HG02885 (cell line): ENCODE data around the gene SNX5.
A peak's percentile ranks its signal among the peaks of the same experiment; 100 is the strongest.

Experiments
- ATAC-seq: cut with Tn5 transposase; IDR thresholded peaks from one replicate; pipeline ENCODE4 v1.9.1; 2021; ENCODE audit warnings: mild to moderate bottlenecking; ENCODE audit not compliant: unreplicated experiment, poor library complexity

SNX5 gene

DNA sequence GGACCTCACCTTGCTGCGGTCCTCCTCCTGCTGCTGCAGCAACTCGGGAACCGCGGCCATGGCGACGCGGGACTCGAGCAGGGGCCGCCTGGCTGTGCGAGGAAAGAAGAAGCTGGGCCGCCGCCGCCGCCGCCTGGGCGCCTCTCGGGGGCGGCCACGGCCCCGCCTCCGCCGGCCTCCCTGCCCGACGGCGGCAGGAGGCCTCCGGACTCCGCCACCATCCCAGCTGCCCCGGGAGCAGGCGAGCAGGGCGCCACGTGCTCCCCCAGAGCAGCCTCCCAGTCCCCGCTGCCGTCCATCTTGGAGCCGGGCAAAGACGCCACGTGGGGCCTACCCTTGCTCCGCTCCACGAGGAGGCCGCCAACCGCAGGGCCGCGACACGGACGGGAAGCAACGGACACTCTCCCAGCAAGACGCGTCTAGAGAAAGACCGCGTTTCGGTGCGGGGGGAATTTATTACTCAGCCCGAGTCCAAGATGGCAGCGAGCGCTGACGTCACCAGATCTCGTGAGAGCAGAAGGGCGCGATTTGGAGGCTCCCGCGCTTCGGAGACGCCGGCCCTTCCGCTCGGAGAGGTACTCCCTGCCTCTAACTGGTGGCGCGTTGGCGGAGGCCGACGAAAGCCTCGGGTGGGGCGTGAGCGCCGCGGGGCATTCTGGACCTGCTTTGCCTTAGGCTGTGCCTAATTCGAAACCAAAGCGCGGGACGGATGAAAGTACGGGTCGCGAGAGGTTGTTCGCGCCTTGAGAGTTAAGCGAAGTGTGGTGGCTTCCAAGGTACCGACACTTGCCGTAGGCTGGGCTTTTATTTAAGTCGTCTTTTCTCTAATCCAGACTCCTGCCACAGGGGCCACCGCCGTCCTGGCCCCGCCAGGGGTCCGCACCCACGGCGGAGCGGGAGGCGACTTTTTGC, at the start of gene SNX5, which contains the start of gene MGME1:
Gene SNX5 (minus strand): TSS at position 429 of the 912 bp plus-strand sequence. CDS start 369 bp downstream, at position 60.
Gene MGME1 (plus strand): TSS at position 653 of the 912 bp plus-strand sequence. CDS start 842 bp downstream, outside the sequence.
- ATAC-seq, result peak; percentile 74

DNA sequence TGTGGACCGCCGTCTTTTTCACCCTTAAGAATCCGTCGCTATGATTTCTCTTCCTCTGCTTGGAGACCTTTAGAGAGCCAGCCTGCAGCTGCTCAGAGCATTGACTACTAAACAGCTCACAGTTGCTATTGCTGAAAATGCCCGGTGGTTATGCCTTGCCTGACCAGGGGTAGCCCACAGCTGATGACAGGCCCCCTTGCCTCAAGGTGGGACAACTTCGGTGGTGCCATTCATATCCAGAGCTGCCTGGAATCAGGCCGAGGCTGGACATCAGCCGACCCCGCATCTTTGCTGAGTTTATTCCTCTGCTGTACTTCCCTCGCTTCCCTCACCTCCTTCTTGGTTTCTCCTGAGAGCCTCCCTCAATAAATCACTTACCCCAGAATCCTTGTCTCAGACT, 49.5 kb upstream of the SNX5 start:
- ATAC-seq, result no peak

DNA sequence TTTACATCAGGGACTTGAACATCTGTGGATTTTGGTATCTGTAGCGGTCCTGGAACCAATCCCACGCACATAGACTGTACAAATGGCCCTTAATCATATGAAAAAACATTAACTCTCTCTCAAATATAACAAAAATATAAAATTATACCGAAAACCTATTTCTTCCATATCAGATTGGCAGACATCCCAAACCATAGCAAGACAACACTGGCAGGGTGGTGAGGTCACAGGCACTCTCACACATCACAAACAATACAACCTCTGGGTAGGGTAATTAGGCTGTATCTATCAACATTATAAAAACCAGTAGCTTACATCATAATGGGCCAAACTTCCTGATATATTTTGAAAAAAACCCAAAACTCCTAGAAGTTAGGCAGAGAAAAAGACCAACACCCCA, 48.2 kb upstream of the SNX5 start:
- ATAC-seq, result no peak

DNA sequence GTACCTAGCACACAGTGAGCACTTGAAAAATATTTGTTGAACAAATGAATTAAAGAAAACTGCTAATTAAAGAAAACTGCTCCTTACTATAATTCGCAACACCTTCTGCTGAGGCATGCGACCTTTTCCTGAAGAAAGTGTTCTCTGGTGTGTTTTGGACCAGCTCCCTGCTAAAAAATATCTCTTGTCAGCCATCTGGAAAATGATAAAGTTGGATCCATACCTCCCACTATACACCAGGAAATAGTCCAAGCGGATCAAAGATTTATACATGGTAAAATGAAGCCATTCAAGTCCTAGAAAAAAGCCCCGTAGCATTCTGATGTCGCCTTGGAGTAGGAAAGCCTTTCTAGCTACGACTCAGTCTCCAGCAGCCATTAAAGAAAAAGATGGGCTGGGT, 45.8 kb upstream of the SNX5 start:
- no peak for ATAC-seq

DNA sequence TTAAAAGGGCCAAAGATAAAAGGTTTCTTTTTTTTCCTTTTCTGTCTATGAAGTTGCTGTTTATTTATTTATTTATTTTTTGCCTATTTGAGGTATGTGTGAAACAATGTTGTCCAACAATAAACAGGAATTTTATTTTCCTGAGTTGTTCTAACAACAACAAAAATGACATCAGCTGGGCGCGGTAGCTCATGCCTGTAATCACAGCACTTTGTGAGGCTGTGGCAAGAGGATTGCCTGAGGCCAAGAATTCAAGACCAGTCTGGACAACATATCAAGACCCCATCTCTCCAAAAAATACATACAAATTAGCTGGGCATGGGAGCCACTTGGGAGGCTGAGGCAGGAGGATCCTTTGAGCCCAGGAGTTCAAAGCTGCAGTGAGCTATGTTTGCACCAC, 44.3 kb upstream of the SNX5 start:
- no peak for ATAC-seq

DNA sequence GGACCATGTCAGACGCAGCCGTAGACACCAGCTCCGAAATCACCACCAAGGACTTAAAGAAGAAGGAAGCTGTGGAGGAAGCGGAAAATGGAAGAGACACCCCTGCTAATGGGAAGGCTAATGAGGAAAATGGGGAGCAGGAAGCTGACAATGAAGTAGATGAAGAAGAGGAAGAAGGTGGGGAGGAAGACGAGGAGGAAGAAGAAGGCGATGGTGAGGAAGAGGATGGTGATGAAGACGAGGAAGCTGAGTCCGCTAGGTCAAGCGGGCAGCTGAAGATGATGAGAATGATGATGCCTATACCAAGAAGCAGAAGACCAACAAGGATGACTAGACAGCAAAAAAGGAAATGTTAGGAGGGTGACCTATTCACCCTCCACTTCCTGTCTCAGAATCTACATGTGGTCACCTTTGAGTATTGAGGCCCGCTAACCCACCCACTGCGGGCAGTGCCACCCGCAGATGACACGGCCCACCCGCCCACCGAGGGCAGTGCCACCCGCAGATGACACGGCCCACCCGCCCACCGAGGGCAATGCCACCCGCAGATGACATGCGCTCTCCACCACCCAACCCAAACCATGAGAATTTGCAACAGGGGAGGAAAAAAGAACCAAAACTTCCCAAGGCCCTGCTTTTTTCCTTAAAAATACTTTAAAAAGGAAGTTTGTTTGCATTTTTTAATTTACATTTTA, 43.5 kb upstream of the SNX5 start:
- no peak for ATAC-seq

DNA sequence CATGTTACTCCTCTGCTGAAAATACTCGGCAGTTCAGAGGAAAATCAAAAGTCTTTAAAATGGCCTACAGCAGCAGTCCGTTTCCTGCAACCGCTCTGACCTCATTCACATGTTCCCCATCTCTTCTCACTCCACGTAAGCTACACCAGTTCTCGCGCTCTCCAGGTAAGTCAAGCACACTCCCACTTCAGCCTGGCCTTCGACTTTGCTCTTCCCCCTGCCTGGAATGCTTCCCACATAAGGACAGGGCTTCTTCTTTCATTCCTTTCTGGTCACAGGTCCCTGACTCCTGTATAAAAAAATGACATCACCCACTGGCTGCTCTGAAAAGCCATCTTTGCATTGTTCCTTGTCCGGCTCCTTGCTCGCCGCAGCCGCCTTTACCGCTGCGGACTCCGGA, 42.9 kb upstream of the SNX5 start:
- no peak for ATAC-seq

DNA sequence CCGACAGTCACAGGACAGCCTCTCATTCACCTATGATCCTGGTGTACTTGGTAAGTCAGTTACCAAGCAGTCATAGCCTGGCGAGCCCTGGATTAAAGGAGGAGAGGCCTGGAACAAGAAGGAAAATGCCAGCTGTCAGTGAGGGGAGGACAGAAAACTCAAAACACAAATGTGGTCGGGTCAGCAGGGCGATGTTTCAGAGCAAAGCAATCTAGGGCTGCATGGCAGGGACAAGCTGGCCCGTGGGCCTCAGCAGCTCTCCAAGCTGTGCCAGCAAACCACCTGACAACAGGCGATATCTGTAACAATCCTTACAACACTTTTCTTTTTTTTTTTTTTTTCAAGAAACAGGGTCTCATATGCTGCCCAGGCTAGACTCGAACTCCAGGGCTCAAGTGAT, 40.5 kb upstream of the SNX5 start:
- ATAC-seq, result no peak

DNA sequence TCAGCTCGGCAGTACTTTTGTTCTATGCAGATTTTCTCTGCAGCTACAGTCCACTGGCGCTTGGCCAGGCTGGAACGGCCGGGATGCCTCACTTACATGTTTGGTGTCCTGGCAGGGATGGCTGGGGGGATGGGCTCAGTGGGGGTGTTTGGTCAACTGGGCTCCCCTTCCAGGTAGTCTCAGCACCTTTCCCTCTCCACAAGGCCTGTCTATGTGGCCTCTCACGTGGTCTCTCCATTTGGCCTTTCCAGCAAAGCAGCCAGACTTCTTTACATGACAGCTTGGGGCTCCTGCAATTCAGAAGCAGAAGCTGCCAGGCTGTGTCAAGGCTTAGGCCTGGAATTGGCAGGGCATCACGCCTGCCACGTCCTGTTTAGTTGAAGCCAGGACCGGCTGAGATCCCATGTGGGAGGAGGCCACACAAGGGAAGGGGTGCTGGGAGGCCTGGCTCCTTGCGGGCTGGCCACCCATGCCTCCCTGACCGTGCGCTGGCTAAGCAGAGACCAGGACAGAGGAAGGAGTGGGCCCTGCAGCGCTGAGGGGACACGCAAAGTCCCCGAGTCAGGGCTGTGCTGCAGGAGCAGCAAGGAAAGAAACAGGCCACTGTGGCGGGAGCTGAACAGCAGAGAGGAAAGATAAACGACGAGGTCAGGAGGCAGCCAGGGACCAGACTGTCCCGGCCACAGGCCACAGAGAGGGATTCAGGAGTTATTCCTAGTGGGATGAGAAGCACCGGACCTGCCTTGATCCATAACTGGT, 39.1 kb upstream of the SNX5 start:
- no peak for ATAC-seq

DNA sequence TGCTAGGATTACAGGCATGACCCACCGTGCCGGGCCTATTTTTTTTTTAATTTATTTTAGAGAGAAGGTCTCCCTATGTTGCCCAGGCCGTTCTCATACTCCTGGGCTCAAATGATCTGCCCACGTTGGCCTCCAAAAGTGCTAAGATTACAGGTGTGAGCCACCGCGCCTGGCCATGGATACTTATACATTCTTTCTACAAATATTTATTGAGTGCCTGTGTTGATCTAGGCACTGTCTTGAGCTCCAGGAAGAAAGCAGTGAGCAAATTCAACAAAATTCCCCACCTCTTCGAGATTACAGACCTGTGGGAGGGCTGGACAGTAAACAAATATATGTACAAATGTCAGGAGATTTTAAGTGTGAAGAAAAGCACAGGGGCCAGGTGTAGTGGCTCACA, 38.1 kb upstream of the SNX5 start:
- ATAC-seq, result no peak

DNA sequence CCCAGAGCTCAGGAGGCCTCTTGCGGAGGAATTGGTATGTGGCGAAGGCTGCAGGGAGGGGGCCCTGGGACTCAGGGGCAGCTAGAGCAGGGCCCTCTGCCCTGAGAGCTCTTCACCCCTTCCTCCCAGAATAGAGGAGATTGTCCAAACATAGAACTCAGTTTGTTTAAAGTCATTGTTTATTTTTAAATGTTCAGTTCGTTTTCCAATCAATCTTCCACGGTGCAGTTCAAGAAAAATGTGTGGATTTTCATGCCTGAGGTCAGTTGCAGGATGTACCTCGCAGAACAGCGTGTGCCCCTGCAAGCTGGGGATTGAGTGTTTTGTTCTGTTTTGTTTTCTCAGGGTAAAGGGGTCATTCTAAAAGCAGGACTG, 37.4 kb upstream of the SNX5 start:
- no peak for ATAC-seq

DNA sequence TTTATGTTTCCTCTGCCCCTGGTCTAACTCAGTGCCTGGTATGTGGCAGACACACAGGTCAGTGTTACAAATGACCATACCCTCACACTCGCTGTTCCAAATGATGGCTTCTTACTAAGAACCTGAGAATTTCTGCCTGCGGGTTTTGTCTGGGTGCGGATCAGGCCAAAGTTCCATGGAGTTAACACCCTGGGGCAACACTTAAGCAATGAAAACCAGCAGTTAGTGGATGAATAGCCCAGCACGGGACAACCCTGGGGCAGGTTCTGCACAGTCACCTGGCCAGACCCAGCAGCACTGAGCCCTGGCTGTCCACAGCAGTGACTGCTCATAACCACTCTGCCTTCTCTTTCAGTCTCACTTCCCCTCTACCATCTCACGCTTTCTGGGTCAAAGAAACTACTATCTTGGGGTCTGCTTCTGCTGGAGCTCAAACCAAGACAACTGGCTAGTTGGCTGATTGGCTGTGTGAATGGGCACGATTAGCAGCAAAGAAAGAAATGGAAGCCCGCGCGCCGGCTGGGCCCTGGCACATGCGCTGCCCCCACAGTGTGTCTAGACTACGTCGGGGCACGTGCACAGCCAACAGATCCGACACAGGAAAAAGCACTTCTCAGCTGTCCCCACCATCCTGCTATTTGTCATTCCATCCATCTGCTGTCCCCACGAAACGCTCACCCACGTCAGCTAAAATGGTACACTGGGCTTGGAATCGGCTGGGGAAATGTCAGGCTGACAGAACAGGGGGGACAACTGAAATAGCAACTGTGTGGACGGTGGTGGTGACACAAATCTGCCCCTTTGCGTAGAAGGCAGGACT, 36.8 kb upstream of the SNX5 start:
- peak; percentile 95 for ATAC-seq

DNA sequence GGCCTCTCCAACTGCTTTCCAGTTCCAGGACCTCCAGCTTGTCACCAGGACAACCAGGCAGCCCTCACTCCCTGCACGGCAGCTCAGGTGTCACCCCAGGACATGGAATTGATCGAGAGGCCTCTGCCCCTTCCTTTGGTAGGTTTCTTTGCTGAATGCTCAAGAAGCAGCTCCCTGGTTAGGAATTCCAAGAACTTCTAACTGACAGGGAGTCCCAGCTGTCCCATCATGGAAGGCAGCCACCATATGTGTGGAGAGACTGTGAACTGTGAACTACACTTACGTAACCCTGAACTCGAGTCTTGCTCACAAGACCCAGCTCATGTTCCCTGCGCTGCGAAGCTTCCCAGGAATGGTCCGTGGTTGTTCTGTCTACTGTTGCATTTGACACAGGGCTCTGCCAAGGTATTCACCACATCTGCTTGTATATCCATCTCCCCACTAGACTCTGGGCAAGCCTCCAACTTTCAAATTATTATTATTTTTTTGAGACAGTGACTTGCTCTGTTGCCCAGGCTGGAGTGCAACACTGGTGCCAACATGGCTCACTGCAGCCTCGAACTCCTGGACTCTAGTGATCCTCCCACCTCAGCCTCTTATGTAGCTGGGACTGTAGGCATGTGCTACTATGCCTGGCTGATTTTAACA, 35.9 kb upstream of the SNX5 start:
- ATAC-seq, result no peak

DNA sequence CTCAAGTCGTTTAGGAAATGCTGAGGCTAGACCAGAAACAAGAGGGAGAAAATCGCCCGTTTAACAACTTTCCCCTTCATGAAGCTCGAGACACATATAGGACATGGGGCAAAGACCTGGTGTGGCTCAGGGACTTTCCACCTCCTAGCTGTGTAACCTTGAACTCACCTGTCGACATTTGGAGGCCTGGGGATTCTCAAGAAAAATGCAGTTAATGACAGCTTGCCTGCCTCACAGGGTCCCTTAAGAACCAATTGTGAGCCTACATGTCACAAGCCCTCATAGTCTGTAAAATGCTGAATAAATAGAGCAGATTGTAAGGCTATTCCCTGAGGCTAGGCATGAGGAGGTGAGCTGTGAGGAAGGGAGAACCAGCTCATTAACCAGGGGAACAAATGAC, 35.3 kb upstream of the SNX5 start:
- ATAC-seq, result peak; percentile 47

DNA sequence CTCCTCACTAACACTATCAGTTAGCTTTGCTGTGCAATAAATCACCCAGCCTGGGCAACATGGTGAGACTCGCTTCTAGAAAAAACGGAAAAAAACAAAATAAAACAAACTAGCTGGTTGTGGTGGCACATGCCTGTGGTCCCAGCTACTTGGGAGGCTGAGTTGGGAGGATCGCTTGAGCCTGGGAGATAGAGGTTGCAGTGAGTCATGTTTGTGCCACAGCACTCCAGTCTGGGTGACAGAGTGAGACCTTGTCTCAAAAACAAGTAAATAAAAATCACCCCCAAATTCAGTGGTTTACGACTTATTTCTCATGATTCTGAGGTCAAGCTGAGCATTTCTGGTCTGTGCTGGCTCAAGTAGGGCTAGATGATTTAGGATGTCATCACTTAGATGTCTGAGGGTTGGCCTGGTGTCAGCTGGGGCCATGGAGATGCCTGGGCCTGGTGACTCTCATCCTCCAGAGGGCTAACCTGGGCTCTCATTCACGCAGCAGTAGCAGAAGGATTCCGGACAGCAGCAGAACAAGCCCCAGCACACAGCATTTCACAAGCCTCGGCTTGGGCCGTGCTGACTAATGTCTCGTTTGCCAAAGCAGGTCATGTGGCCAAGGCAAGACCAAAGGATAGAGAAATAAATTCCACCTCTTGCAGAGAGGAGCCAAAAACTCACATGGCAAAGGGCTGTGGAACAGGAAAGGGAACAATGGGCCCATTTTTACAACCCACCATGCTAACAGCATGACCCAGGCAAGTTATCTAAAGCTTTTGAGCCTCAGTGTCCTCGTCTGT, 32.7 kb upstream of the SNX5 start:
- ATAC-seq, result no peak

DNA sequence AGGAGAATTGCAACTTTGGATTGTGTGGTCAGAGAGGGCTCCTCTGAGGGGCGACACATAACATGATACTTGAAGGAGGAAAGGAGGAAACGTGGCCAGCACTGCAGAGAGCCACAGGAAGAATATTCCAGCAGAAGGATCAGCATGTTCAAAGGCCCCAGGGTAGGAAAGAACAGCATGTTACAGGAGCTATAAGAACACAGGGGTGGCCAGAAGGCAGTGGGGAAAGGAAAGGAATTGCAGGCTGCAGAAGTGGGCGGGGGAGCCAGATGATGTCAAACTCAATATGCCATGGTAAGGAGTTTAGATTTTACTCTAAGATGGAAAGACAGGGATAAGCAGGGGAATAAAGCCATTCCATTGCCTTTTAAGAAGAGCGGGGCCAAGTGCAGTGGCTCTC, 31.0 kb upstream of the SNX5 start:
- no peak for ATAC-seq

DNA sequence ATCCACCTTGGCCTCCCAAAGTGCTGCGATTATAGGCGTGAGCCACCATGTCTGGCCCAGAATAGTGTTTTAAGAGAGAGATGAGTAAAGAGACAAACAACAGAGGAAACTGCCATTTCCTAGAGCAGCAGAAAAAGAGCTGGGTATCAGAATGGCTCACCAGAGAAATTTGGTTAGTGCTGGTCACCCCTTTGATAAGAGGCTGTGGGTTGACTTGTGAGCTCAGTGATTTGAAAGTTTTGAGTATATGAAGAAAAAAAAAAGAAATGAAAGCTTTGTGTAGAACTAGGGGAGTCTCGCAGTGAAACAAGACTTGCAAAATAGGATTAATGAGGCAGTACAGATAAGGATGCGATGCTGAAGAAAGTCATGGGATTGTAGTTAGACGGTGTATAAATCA, 29.9 kb upstream of the SNX5 start:
- ATAC-seq, result no peak

DNA sequence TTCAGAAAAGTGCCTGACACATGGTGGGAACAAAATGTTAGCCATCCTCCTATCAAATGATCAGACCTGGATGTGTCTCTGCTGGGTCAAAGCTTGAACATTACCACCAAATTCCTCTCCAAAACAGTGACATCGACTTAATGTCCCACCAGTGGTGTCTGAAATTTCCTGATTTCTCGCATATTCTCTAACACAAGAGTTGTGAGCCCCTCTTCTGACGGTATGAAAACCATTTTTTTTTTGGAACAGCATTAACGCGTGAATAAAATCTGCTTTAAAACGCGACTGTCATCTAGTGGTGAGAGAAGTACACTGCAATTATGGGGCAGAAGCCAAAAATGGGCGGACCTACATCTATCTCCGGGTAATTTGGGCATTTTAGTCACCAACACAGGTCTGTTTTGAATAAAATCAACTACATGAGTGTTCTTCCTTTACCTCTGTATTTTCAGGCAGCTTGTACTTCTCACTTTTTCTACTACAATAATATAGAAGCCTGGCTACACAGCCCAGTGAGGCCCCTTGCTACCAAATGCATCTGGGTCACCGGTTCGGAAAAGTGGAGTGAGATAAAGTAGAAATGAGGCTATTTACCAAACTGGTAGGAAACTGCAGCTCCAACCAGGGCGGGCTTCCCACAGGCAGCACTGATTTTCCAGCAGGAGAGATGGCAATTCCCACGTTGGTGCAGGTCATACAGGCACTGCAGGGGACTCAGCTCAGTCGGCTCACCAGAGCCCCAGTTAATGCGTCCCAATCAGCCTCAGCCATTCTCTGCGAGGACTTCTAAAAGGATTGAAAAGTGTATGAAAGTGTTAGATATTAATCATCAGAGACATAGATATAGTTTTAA, 27.6 kb upstream of the SNX5 start:
- peak; percentile 38 for ATAC-seq
